Fibroblast of lung (primary cell): Measurements from ENCODE around the gene S100A5.

Experiments used
- CTCF ChIP-seq, 2 donors: IDR thresholded peaks in 1 of 2; conservative IDR thresholded peaks in 1 of 2; 1 replicate in 1 of 2; 2 replicates in 1 of 2; pipeline ENCODE4 v1.5.1; 2011 to 2012; ENCODE audit warnings: low read length in 2 of 2, control low read depth in 1 of 2, inconsistent platforms in 1 of 2, low read depth in 1 of 2, mild to moderate bottlenecking in 1 of 2
- EZH2 ChIP-seq: IDR thresholded peaks from 2 replicates; pipeline ENCODE4 v1.5.1; 2012; ENCODE audit warnings: low read length, control low read depth, mild to moderate bottlenecking; ENCODE audit errors: missing control alignments

- TF ChIP-seq CTCF (conservative IDR thresholded peaks at IDR 0.05 in 1 of 2, IDR thresholded peaks at IDR 0.05 in 1 of 2; ENCODE audit: low read depth in 1 of 2, low read length in 2 of 2) (peak; percentile 95 to 97), EZH2 (no peak)
These were observed 27.8 kb upstream of the S100A5 start for GRCh38 chr1:153568367-153569099.
